Measurements from ENCODE around the gene JPH2.

The JPH2 gene

GRCh38 chr20:44154521-44155001, 32.4 kb downstream of the JPH2 start:
- H2AFZ ChIP-seq (ENCODE audit: low read depth, low read length), result no peak overlapping the region
- H3K4me1 ChIP-seq (ENCODE audit: low read length), result 0 out of 2 replicates have a peak, but pooled peaks cover 3% of the 10 kb centered on the region
- H4K20me1 ChIP-seq (ENCODE audit: insufficient read depth, low read length), result no peaks in the 10 kb centered on the region
- no peaks in the 10 kb centered on the region for H3K36me3 ChIP-seq (replicated peaks; ENCODE audit: low read depth, low read length)
- no peak overlapping the region for H3K9ac ChIP-seq (ENCODE audit: low read length)
- H3K4me3 ChIP-seq (ENCODE audit: low read length), result no peak overlapping the region
- H3K4me2 ChIP-seq (ENCODE audit: low read length), result no peak overlapping the region
- TF ChIP-seq, protein P1, sequence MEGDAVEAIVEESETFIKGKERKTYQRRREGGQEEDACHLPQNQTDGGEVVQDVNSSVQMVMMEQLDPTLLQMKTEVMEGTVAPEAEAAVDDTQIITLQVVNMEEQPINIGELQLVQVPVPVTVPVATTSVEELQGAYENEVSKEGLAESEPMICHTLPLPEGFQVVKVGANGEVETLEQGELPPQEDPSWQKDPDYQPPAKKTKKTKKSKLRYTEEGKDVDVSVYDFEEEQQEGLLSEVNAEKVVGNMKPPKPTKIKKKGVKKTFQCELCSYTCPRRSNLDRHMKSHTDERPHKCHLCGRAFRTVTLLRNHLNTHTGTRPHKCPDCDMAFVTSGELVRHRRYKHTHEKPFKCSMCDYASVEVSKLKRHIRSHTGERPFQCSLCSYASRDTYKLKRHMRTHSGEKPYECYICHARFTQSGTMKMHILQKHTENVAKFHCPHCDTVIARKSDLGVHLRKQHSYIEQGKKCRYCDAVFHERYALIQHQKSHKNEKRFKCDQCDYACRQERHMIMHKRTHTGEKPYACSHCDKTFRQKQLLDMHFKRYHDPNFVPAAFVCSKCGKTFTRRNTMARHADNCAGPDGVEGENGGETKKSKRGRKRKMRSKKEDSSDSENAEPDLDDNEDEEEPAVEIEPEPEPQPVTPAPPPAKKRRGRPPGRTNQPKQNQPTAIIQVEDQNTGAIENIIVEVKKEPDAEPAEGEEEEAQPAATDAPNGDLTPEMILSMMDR (IDR thresholded peaks at IDR 0.05; ENCODE audit: low read depth, low read length), result no peak
- no peak for TF ChIP-seq EZH2phosphoT487 (IDR thresholded peaks at IDR 0.05; ENCODE audit: low read depth)
- no peaks in the 10 kb centered on the region for H3K79me2 ChIP-seq (ENCODE audit: low read length)
- peaks cover 59% of the 10 kb centered on the region for H3K27me3 ChIP-seq (ENCODE audit: low read depth, low read length)
- no peak overlapping the region for H3K27ac ChIP-seq (ENCODE audit: low read length)
- H3K9me3 ChIP-seq (ENCODE audit: insufficient read depth, low read length), result no peaks in the 10 kb centered on the region

- Histone ChIP-seq H3K36me3 (replicated peaks; ENCODE audit: low read depth, low read length) (no peaks in the 10 kb centered on the region), H3K27ac (ENCODE audit: low read length) (no peak overlapping the region), H3K4me1 (ENCODE audit: low read length) (0 out of 2 replicates have a peak, but pooled peaks cover 3% of the 10 kb centered on the region), H3K27me3 (ENCODE audit: low read depth, low read length) (peaks cover 56% of the 10 kb centered on the region), H4K20me1 (ENCODE audit: insufficient read depth, low read length) (no peaks in the 10 kb centered on the region), H3K9me3 (ENCODE audit: insufficient read depth, low read length) (no peaks in the 10 kb centered on the region), H3K9ac (ENCODE audit: low read length) (no peak overlapping the region), H3K4me3 (ENCODE audit: low read length) (no peak overlapping the region), H3K4me2 (ENCODE audit: low read length) (no peak overlapping the region), H3K79me2 (ENCODE audit: low read length) (no peaks in the 10 kb centered on the region), H2AFZ (ENCODE audit: low read depth, low read length) (no peak overlapping the region)
- TF ChIP-seq, protein P1 (IDR thresholded peaks at IDR 0.05; ENCODE audit: low read depth, low read length), result no peak
- no peak for TF ChIP-seq EZH2phosphoT487 (IDR thresholded peaks at IDR 0.05; ENCODE audit: low read depth)
These were observed 33.3 kb downstream of the JPH2 start for GRCh38 chr20:44153636-44154043.

DNA sequence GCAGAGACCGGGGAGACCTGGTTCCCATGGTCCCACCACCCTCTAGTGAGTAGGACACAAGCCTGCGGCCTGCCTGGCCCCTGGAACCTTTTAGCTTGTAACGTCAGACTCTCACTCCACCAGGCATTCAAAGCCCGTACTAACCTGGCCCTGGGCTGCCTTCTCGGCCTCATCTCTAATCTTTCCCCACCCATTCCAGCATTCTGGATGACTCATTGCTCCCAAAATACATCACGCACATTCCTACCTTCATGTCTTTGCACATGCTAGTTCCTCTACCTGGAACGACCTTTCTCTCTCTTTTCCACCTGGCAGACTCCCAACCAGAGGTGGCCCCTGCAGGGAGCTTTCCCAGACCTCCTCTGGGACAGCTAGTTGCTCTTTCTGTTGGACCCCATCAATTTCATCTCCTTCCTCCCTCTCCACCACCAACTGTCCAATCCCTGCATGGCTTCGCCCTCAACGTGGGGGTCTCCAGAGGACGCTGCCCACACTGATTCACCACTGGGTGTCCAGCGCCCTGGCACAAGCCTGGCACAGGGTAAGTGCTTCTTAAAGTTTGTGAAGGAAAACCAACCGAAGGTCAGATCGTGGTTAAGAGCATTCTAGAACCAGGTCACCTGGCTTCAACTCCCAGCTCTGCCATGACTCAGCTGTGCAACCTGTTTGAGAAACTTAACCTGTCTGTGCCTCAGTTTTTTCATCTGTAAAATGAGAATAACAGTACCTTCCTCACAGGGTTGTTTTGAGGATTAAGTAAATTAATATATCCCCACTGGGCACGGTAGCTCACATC, 35.2 kb downstream of the JPH2 start:
- Histone ChIP-seq H2AFZ (ENCODE audit: low read depth, low read length) (no peak overlapping the region), H3K9ac (ENCODE audit: low read length) (no peak overlapping the region), H3K4me1 (ENCODE audit: low read length) (0 out of 2 replicates have a peak, but pooled peaks cover 3% of the 10 kb centered on the region), H3K27me3 (ENCODE audit: low read depth, low read length) (peaks cover 38% of the 10 kb centered on the region), H4K20me1 (ENCODE audit: insufficient read depth, low read length) (no peaks in the 10 kb centered on the region), H3K27ac (ENCODE audit: low read length) (no peak overlapping the region), H3K79me2 (ENCODE audit: low read length) (no peaks in the 10 kb centered on the region), H3K9me3 (ENCODE audit: insufficient read depth, low read length) (no peaks in the 10 kb centered on the region), H3K4me3 (ENCODE audit: low read length) (no peak overlapping the region), H3K4me2 (ENCODE audit: low read length) (no peak overlapping the region), H3K36me3 (replicated peaks; ENCODE audit: low read depth, low read length) (no peaks in the 10 kb centered on the region)
- no peak for TF ChIP-seq EZH2phosphoT487 (IDR thresholded peaks at IDR 0.05; ENCODE audit: low read depth)
- TF ChIP-seq, protein P1 (IDR thresholded peaks at IDR 0.05; ENCODE audit: low read depth, low read length), result no peak

DNA sequence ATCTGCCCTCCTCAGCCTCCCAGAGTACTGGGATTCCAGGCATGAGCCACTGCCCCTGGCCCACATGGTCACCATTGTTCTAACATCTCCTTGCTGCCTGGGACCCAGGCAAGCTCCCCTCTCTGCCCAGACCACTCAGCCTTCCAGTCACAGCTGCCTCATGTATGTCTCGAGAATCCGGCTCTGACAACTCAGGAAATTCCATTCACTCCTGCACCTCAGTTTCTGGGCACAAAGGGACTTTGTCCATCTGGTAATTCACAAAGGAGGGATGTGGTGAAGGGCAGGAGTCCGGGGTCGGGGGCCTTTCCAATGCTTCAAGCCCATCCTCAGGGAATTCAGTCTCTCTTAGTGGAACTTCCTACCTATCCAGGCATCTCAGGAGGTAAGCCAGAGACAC, 40.7 kb downstream of the JPH2 start:
- Histone ChIP-seq H3K27me3 (ENCODE audit: low read depth, low read length) (peaks cover 24% of the 10 kb centered on the region), H3K4me3 (ENCODE audit: low read length) (no peak overlapping the region), H3K79me2 (ENCODE audit: low read length) (no peaks in the 10 kb centered on the region), H3K9ac (ENCODE audit: low read length) (no peak overlapping the region), H2AFZ (ENCODE audit: low read depth, low read length) (no peak overlapping the region), H3K36me3 (replicated peaks; ENCODE audit: low read depth, low read length) (no peaks in the 10 kb centered on the region), H3K9me3 (ENCODE audit: insufficient read depth, low read length) (no peaks in the 10 kb centered on the region), H4K20me1 (ENCODE audit: insufficient read depth, low read length) (no peaks in the 10 kb centered on the region), H3K4me2 (ENCODE audit: low read length) (no peak overlapping the region), H3K4me1 (ENCODE audit: low read length) (no peaks in the 10 kb centered on the region), H3K27ac (ENCODE audit: low read length) (no peak overlapping the region)
- TF ChIP-seq, protein P1 (IDR thresholded peaks at IDR 0.05; ENCODE audit: low read depth, low read length), result no peak
- no peak for TF ChIP-seq EZH2phosphoT487 (IDR thresholded peaks at IDR 0.05; ENCODE audit: low read depth)

Data from OCI-LY3 (cell line).